H1 (cell line): ENCODE measurements around the gene NLRP1. TPM values are rescaled to one million over a fixed set of nuclear protein-coding genes. Genes with fewer than 3 reads are reported as not detected.

ENCODE experiments used
- CTCF ChIA-PET: fragments of 300-600 bp; sonication (Branson Sonifier 250); formaldehyde crosslinking; loops from one replicate; lab custom pipeline; 2021; ENCODE audit not compliant: partially characterized antibody; lab: Charles Lee
- POLR2A ChIA-PET: fragments of 300-600 bp; sonication (Branson Sonifier 250); formaldehyde crosslinking; loops from one replicate; lab custom pipeline; 2021; ENCODE audit warnings: inconsistent platforms; ENCODE audit not compliant: partially characterized antibody; lab: Charles Lee
- DNase-seq, 2 experiments: peaks; one replicate each; pipeline versions ENCODE4 v3.0.0 to v3.0.0-alpha.2; 2010 to 2022; ENCODE audit warnings: low spot score in 2 of 2, low read depth in 1 of 2, mixed read lengths in 1 of 2
- FAIRE-seq: peaks from 2 replicates; lab custom pipeline; 2011; peaks lifted over from hg19 to GRCh38; lab: Jason Lieb, UNC
- H2AFZ ChIP-seq: 2 replicates; pipeline ENCODE4 v1.8.1; 2012; ENCODE audit warnings: low read length, inconsistent platforms
- H2AK5ac ChIP-seq: 2 replicates; pipeline ENCODE4 v1.6.1; 2013; ENCODE audit warnings: low read depth, low read length
- H2BK120ac ChIP-seq: replicated peaks from 2 replicates; pipeline ENCODE3; 2013; ENCODE audit warnings: low read depth, low read length, inconsistent platforms
- H2BK12ac ChIP-seq: 2 replicates; pipeline ENCODE4 v1.6.1; 2013; ENCODE audit warnings: low read depth, low read length
- H2BK15ac ChIP-seq: 2 replicates; pipeline ENCODE4 v1.6.1; 2013; ENCODE audit warnings: low read length
- H2BK20ac ChIP-seq: 2 replicates; pipeline ENCODE4 v1.6.1; 2013; ENCODE audit warnings: low read length
- H2BK5ac ChIP-seq: 2 replicates; pipeline ENCODE4 v1.6.1; 2013; ENCODE audit warnings: low read depth, low read length
- H3K14ac ChIP-seq: 2 replicates; pipeline ENCODE4 v1.6.1; 2013; ENCODE audit warnings: inconsistent platforms; ENCODE audit not compliant: insufficient read length
- H3K18ac ChIP-seq: 2 replicates; pipeline ENCODE4 v1.6.1; 2013; ENCODE audit warnings: low read length; ENCODE audit errors: extremely low read depth
- H3K23ac ChIP-seq: 2 replicates; pipeline ENCODE4 v1.6.1; 2013; ENCODE audit warnings: inconsistent platforms; ENCODE audit not compliant: insufficient read length
- H3K23me2 ChIP-seq: 2 replicates; pipeline ENCODE4 v1.6.1; 2013; ENCODE audit warnings: low read depth, low read length
- H3K27ac ChIP-seq: 2 replicates; pipeline ENCODE4 v1.6.1; 2011; ENCODE audit warnings: low read depth, low read length, inconsistent platforms
- H3K27me3 ChIP-seq, 4 experiments: replicated peaks in 1 of 4; 1 replicate in 1 of 4; 2 replicates in 3 of 4; pipeline versions ENCODE4 v1.6.1 to v1.8.1; 2011 to 2013; ENCODE audit warnings: low read length in 3 of 4, mild to moderate bottlenecking in 3 of 4, inconsistent platforms in 2 of 4, mixed read lengths in 2 of 4, moderate library complexity in 1 of 4; ENCODE audit not compliant: control insufficient read depth in 3 of 4, insufficient read depth in 3 of 4; ENCODE audit errors: extremely low read depth in 1 of 4
- H3K36me3 ChIP-seq, 4 experiments: 2 replicates each; pipeline versions ENCODE4 v1.6.1 to v1.8.1; 2011 to 2013; ENCODE audit warnings: mild to moderate bottlenecking in 4 of 4, low read length in 3 of 4, moderate library complexity in 2 of 4, control low read depth in 1 of 4, inconsistent platforms in 1 of 4; ENCODE audit not compliant: insufficient read depth in 4 of 4, control insufficient read depth in 2 of 4
- H3K4ac ChIP-seq: replicated peaks from 2 replicates; pipeline ENCODE3; 2013; ENCODE audit warnings: low read length, low read depth, mixed read lengths, inconsistent platforms; ENCODE audit not compliant: insufficient read length
- H3K4me1 ChIP-seq, 4 experiments: replicated peaks in 1 of 4; 1 replicate in 1 of 4; 2 replicates in 3 of 4; pipeline versions ENCODE4 v1.6.1 to v1.8.1; 2011 to 2013; ENCODE audit warnings: low read length in 3 of 4, inconsistent platforms in 2 of 4, mixed read lengths in 1 of 4; ENCODE audit not compliant: insufficient read depth in 4 of 4, control insufficient read depth in 3 of 4
- H3K4me2 ChIP-seq, 2 experiments: 2 replicates each; pipeline versions ENCODE4 v1.6.1 to v1.8.1; 2011 to 2013; ENCODE audit warnings: low read depth in 2 of 2, low read length in 2 of 2, control low read depth in 1 of 2, inconsistent platforms in 1 of 2, mild to moderate bottlenecking in 1 of 2; ENCODE audit not compliant: insufficient read depth in 1 of 2
- H3K4me3 ChIP-seq, 4 experiments: fragments of 200-600, 300-600 bp in 1 of 4; sonication (generic), shearing (Covaris generic), sonication (Bioruptor Twin) in 1 of 4; 2 replicates each; pipeline versions ENCODE4 v1.5.1 to v1.8.1; 2011 to 2016; ENCODE audit warnings: low read length in 4 of 4, low read depth in 3 of 4, control low read depth in 2 of 4, inconsistent platforms in 2 of 4, mild to moderate bottlenecking in 2 of 4, mixed read lengths in 1 of 4, moderate library complexity in 1 of 4; ENCODE audit not compliant: insufficient read depth in 2 of 4; ENCODE audit errors: extremely low read depth in 1 of 4
- H3K56ac ChIP-seq: replicated peaks from 2 replicates; pipeline ENCODE3; 2013; ENCODE audit warnings: low read depth, mild to moderate bottlenecking, mixed read lengths, low read length, inconsistent platforms; ENCODE audit not compliant: insufficient read length
- H3K79me1 ChIP-seq: 2 replicates; pipeline ENCODE4 v1.6.1; 2013; ENCODE audit warnings: low read depth, low read length, control low read depth
- H3K79me2 ChIP-seq, 2 experiments: 2 replicates each; pipeline versions ENCODE4 v1.6.1 to v1.8.1; 2012 to 2013; ENCODE audit warnings: low read length in 2 of 2, mild to moderate bottlenecking in 2 of 2, inconsistent platforms in 1 of 2; ENCODE audit not compliant: insufficient read depth in 2 of 2, control insufficient read depth in 1 of 2
- H3K9ac ChIP-seq, 4 experiments: replicated peaks in 1 of 4; 1 replicate in 1 of 4; 2 replicates in 3 of 4; pipeline versions ENCODE4 v1.6.1 to v1.8.1; 2011 to 2013; ENCODE audit warnings: low read depth in 3 of 4, low read length in 3 of 4, control low read depth in 2 of 4, mild to moderate bottlenecking in 2 of 4, moderate library complexity in 2 of 4, inconsistent platforms in 1 of 4; ENCODE audit errors: extremely low read depth in 1 of 4
- H3K9me3 ChIP-seq, 2 experiments: 2 replicates each; pipeline versions ENCODE4 v1.6.1 to v1.8.1; 2012 to 2013; ENCODE audit warnings: mild to moderate bottlenecking in 2 of 2, moderate library complexity in 2 of 2, control low read depth in 1 of 2, inconsistent platforms in 1 of 2, low read depth in 1 of 2, low read length in 1 of 2, mixed read lengths in 1 of 2; ENCODE audit not compliant: insufficient read depth in 2 of 2
- H4K20me1 ChIP-seq, 2 experiments: replicated peaks in 1 of 2; 2 replicates each; pipeline versions ENCODE3 to v1.8.1; 2011 to 2013; ENCODE audit warnings: inconsistent platforms in 2 of 2, low read length in 2 of 2, mild to moderate bottlenecking in 1 of 2; ENCODE audit not compliant: insufficient read depth in 2 of 2, control insufficient read depth in 1 of 2
- H4K5ac ChIP-seq: 2 replicates; pipeline ENCODE4 v1.6.1; 2013; ENCODE audit warnings: low read length, low read depth, mixed read lengths, inconsistent platforms; ENCODE audit not compliant: insufficient read length
- H4K8ac ChIP-seq: 2 replicates; pipeline ENCODE4 v1.8.0; 2013; ENCODE audit warnings: mild to moderate bottlenecking, moderate library complexity, low read length, inconsistent platforms; ENCODE audit not compliant: insufficient read depth; ENCODE audit errors: extremely low read depth
- H4K91ac ChIP-seq: replicated peaks from 2 replicates; pipeline ENCODE3; 2013; ENCODE audit warnings: low read length, mixed read lengths, inconsistent platforms; ENCODE audit not compliant: insufficient read length
- CBX5 ChIP-seq: fragments of 300-800, 300-1000 bp; sonication (generic); IDR thresholded peaks from 2 replicates; pipeline ENCODE4 v1.7.1; 2016; ENCODE audit warnings: antibody characterized with exemption, low read length, low read depth
- CHD2 ChIP-seq: IDR thresholded peaks from 2 replicates; pipeline ENCODE4 v1.6.1; 2012; ENCODE audit warnings: low read length, improper control_type of control experiment
- E2F6 ChIP-seq: IDR thresholded peaks from 2 replicates; pipeline ENCODE4 v1.6.1; 2012; ENCODE audit warnings: inconsistent platforms
- EP300 ChIP-seq, 2 experiments: IDR thresholded peaks; 1 replicate in 1 of 2; 2 replicates in 1 of 2; pipeline ENCODE4 v1.6.1; 2011 to 2012; ENCODE audit warnings: low read depth in 2 of 2, low read length in 2 of 2, mild to moderate bottlenecking in 2 of 2, borderline replicate concordance in 1 of 2, inconsistent platforms in 1 of 2, moderate library complexity in 1 of 2
- JUND ChIP-seq: IDR thresholded peaks from 2 replicates; pipeline ENCODE4 v1.6.1; 2011; ENCODE audit warnings: mild to moderate bottlenecking, improper control_type of control experiment, low read length
- SP2 ChIP-seq: IDR thresholded peaks from 2 replicates; pipeline ENCODE4 v1.6.1; 2012; ENCODE audit warnings: mild to moderate bottlenecking, low read length, inconsistent platforms
- ZNF274 ChIP-seq: IDR thresholded peaks from 2 replicates; pipeline ENCODE4 v1.7.0; 2012; ENCODE audit warnings: low read length, borderline replicate concordance; ENCODE audit errors: extremely low read depth
- WGBS, 2 experiments: shearing (Covaris generic) in 1 of 2; methylation state at CpG; one replicate each; pipeline versions ENCODE4 v1.1.6 to v1.1.7; 2013 to 2015; ENCODE audit warnings: low lambda C conversion rate in 2 of 2, mixed read lengths in 2 of 2, inconsistent platforms in 1 of 2, low coverage in 1 of 2, missing lambda C conversion rate in 1 of 2; ENCODE audit not compliant: insufficient replicate concordance in 2 of 2, insufficient coverage in 1 of 2, insufficient read length in 1 of 2; ENCODE audit errors: extremely low coverage in 1 of 2, missing lambda C conversion rate in 1 of 2; 5-methylcytosine and 5-hydroxymethylcytosine counted together
- polyA plus RNA-seq, 7 experiments: library from polyadenylated mRNA; depleted of rRNA in 3 of 7; stranded (reverse) in 5 of 7; unstranded in 2 of 7; fragments of >200 nt in 5 of 7; fragments of 200-250 nt in 2 of 7; gene quantifications; 1 replicate in 5 of 7; 2 replicates in 1 of 7; 4 replicates in 1 of 7; pipeline versions ENCODE4 v1.2.1 to v1.2.3, GENCODE V29; 2011 to 2013; ENCODE audit warnings: missing spikeins in 2 of 7, mixed read lengths in 2 of 7
- total RNA-seq: library from RNA; stranded (reverse); fragmentation: NEBNext Ultra II Directional; extraction: Animal tissue kit (Norgen Biotek cat#: 25700); gene quantifications from 2 replicates; pipeline ENCODE4 v1.2.1, GENCODE V29; 2021

Gene NLRP1
- total and polyA plus RNA-seq, 2 of the 8 experiments (the other 6 are each of a cell fraction or from before 2014, with no cell fraction given) = 8.6 to 10.4 TPM

DNA sequence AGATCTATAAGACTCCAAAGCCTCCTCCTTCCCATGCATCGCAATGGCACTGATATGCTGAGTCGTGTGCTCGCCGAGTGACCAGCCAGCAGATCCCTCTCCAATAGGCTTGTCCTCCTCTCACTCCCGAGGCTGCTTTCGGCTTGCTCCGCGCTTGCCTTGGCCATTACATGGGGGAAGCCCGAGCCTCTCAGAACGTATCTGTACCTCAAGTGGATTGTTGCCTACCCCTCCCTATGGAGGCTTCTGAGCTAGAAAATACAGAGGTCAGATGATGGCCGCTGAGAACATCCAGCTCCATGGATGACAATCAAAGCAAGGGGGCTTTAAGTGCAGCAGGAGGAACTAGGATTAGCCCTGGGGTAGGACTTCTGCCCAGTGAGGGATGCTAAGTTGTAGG, 7.7 kb upstream of the NLRP1 start:
- CTCF ChIA-PET = interaction anchor here (0.6 to 3.7 kb wide), 49 partner anchors 8 to 850 kb away, joined by 3 to 26 read pairs (median 4); partner anchors contain the start of genes AIPL1 and NLRP1
- H3K4me1 ChIP-seq = no peaks in the 10 kb centered on the region
- WGBS, 2 experiments = 93% methylated on average over 11 of the region's 11 CpGs; no CpG with 5 or more reads in 1 of the 2 experiments
- H3K79me1 ChIP-seq = no peaks in the 10 kb centered on the region
- no peak overlapping the region for H3K4me2 ChIP-seq
- no peak overlapping the region for H4K91ac ChIP-seq
- no peak overlapping the region for H3K4ac ChIP-seq
- no peak overlapping the region for H3K4me3 ChIP-seq
- no peak overlapping the region for H2AFZ ChIP-seq
- no peak overlapping the region for H3K18ac ChIP-seq
- no peaks in the 10 kb centered on the region for H3K23me2 ChIP-seq
- H3K14ac ChIP-seq = no peak overlapping the region
- H4K5ac ChIP-seq = no peak overlapping the region
- no peaks in the 10 kb centered on the region for H3K36me3 ChIP-seq
- no peak overlapping the region for H4K8ac ChIP-seq
- H3K9me3 ChIP-seq = no peaks in the 10 kb centered on the region
- H3K56ac ChIP-seq = no peak overlapping the region
- no peak overlapping the region for H2BK15ac ChIP-seq
- DNase-seq (no peak), FAIRE-seq (no peak)
- POLR2A ChIA-PET = interaction anchor here (0.5 to 0.7 kb wide), 3 partner anchors 107 to 456 kb away, joined by 3 to 4 read pairs (median 3); no protein-coding TSS in a partner anchor
- H3K23ac ChIP-seq = no peak overlapping the region
- H3K79me2 ChIP-seq = no peaks in the 10 kb centered on the region
- H3K27me3 ChIP-seq = no peaks in the 10 kb centered on the region; a peak in 1 of 7 replicates
- H3K27ac ChIP-seq = no peak overlapping the region
- no peak overlapping the region for H2BK120ac ChIP-seq
- H3K9ac ChIP-seq = no peak overlapping the region
- no peak overlapping the region for H2AK5ac ChIP-seq
- H2BK5ac ChIP-seq = no peak overlapping the region
- H2BK20ac ChIP-seq = peak overlapping the region; percentile 62; the same call in 1 of the 2 replicates
- H2BK12ac ChIP-seq = no peak overlapping the region
- no peaks in the 10 kb centered on the region for H4K20me1 ChIP-seq
- TF ChIP-seq CHD2 = no peak
- no peak for TF ChIP-seq SP2
- no peak for TF ChIP-seq JUND
- no peak for TF ChIP-seq CBX5
- TF ChIP-seq EP300 (IDR thresholded peaks at IDR 0.05; ENCODE audit: borderline replicate concordance in 1 of 2, low read depth in 2 of 2, low read length in 2 of 2) = no peak
- TF ChIP-seq E2F6 = no peak
- no peak for TF ChIP-seq ZNF274
